Large intestine (tissue), 3 donors: ENCODE results near the gene RUVBL2. TPM values are rescaled to one million over a fixed set of nuclear protein-coding genes. Genes with fewer than 3 reads are reported as not detected.

Experiments
- DNase-seq, 2 donors: peaks; one replicate each; pipeline versions ENCODE4 v3.0.0 to v3.0.0-alpha.2; 2013
- H3K27ac ChIP-seq: one replicate; pipeline ENCODE4 v1.5.1; 2013; ENCODE audit warnings: low read length
- H3K27me3 ChIP-seq: 2 replicates; pipeline ENCODE4 v1.6.1; 2013; ENCODE audit warnings: low read length; ENCODE audit not compliant: control insufficient read depth, insufficient read depth
- H3K36me3 ChIP-seq: 2 replicates; pipeline ENCODE4 v1.6.1; 2013; ENCODE audit warnings: low read length; ENCODE audit not compliant: control insufficient read depth, insufficient read depth
- H3K4me1 ChIP-seq: one replicate; pipeline ENCODE4 v1.6.1; 2013; ENCODE audit warnings: low read length; ENCODE audit not compliant: control insufficient read depth, insufficient read depth
- H3K4me3 ChIP-seq: one replicate; pipeline ENCODE4 v1.5.1; 2013; ENCODE audit warnings: low read length
- H3K9me3 ChIP-seq: one replicate; pipeline ENCODE4 v1.6.1; 2013; ENCODE audit warnings: mild to moderate bottlenecking, low read depth, low read length, moderate library complexity; ENCODE audit not compliant: control insufficient read depth
- WGBS: methylation state at CpG from one replicate; pipeline ENCODE4 v1.1.5; 2013; ENCODE audit warnings: low lambda C conversion rate; ENCODE audit not compliant: insufficient coverage; 5-methylcytosine and 5-hydroxymethylcytosine counted together
- polyA plus RNA-seq: library from polyadenylated mRNA; unstranded; fragments of 120-200 nt; gene quantifications from one replicate; pipeline ENCODE4 v1.2.1, GENCODE V29; 2013

The RUVBL2 gene
- polyA plus RNA-seq, 1 donor = 65.0 TPM

DNA sequence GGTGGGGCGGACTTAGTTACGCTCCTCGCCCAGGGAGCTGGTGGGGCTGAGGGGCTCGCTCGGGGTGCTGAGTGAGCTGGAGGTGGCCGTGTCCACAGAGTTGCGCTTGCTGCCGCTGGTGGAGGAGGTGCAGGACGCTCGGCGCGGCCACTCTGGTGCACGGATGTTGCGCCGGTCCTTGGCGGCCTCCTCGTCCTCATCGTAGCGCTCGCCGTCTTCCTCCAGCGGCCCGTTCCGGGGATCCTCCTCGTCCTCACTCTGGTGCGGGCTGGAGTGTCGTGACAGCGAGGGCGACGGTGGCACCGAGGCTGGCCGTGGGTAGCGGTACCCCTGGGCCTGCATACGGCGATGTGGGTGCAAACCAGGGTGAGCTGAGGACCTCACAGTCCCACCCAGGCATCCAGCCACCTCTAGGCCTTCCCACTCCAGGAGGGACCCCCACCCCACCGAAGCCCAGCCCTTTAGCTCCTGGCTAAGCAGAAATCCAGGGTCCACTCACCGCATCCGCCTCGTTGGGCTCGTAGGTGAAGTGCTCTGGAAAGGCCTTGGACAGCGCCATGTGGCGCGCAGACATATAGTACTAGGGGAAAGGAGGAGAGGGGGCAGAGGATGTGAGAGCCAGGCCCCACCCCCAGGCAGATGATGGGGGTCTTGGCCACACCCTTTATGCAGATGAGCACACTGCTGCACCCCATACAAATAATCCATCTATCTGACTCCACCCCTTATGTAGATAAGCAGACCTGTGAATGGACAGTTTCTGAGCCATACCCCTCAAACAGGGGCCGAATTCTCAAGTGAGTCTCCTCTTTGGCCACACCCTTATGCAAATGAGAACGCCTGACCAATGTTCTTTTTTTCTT lies 24.2 kb upstream of the RUVBL2 start:
- Histone ChIP-seq H3K9me3 (peaks cover 13% of the 10 kb centered on the region), H3K27me3 (no peaks in the 10 kb centered on the region), H3K27ac (no peak overlapping the region), H3K4me1 (peaks cover 5% of the 10 kb centered on the region), H3K4me3 (no peak overlapping the region), H3K36me3 (peaks cover 63% of the 10 kb centered on the region)
- no CpG with 5 or more reads among the region's 45 CpGs for WGBS
- DNase-seq = no peak

DNA sequence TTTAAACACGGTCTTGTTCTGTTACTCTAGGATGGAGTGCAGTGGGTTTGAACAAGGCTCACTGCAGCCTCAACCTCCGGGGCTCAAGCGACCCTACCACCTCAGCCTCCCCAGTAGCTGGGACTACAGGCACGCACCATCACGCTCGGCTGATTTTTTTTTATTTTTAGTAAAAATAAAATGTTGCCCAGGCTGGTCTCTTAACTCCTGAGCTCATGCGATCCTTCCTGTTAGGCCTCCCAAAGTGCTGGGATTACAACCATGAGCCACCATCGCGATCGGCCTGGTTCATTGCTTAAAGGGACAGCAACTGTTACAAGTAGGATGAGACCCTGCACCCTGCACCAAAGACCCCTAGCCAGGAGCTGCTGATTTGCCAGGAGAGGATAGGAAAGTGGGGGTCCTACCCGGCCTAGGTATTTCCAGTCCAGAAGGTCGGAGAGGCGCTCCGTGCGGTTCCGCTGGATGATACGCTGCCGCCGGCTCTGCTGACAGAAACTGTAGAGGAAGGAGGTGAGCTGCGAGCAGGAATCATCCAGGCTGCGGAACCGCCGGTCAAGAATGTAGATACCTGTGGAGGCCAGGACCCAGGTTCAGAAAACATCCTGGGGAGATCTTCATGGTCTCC lies 23.4 kb upstream of the RUVBL2 start:
- H3K4me3 ChIP-seq = no peak overlapping the region
- no peaks in the 10 kb centered on the region for H3K27me3 ChIP-seq
- 100% methylated on average over 4 of the region's 23 CpGs for WGBS
- H3K4me1 ChIP-seq = peaks cover 2% of the 10 kb centered on the region
- H3K36me3 ChIP-seq = peaks cover 67% of the 10 kb centered on the region
- H3K27ac ChIP-seq = no peak overlapping the region
- DNase-seq = no peak
- peaks cover 10% of the 10 kb centered on the region for H3K9me3 ChIP-seq

DNA sequence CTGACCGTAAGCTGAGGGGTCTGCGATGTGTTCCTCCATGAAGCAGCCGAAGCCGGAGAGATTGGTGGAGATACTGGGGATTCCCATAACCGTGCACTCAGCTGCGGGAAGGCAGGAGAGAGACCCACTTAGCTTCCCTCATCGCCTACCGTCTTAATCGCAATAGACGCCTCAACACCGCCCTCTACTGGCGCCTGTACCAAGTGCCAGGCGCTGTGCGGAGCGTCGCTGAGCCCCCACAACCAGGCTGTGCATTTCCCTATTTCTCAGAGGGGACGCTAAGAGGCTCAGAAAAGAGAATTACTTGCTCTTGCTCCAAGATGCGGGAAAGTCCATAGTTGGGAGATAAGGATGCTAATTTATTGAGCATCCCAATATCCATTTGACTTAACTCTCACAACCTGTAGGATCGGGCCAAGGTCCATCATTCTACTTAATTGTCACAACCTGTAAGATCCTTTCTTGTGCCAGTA lies 22.7 kb upstream of the RUVBL2 start:
- Histone ChIP-seq H3K36me3 (peaks cover 64% of the 10 kb centered on the region), H3K27me3 (no peaks in the 10 kb centered on the region), H3K27ac (no peak overlapping the region), H3K4me3 (no peak overlapping the region), H3K4me1 (peaks cover 2% of the 10 kb centered on the region), H3K9me3 (peaks cover 10% of the 10 kb centered on the region)
- peak; percentile 76 to 79 for DNase-seq
- no CpG with 5 or more reads among the region's 19 CpGs for WGBS

DNA sequence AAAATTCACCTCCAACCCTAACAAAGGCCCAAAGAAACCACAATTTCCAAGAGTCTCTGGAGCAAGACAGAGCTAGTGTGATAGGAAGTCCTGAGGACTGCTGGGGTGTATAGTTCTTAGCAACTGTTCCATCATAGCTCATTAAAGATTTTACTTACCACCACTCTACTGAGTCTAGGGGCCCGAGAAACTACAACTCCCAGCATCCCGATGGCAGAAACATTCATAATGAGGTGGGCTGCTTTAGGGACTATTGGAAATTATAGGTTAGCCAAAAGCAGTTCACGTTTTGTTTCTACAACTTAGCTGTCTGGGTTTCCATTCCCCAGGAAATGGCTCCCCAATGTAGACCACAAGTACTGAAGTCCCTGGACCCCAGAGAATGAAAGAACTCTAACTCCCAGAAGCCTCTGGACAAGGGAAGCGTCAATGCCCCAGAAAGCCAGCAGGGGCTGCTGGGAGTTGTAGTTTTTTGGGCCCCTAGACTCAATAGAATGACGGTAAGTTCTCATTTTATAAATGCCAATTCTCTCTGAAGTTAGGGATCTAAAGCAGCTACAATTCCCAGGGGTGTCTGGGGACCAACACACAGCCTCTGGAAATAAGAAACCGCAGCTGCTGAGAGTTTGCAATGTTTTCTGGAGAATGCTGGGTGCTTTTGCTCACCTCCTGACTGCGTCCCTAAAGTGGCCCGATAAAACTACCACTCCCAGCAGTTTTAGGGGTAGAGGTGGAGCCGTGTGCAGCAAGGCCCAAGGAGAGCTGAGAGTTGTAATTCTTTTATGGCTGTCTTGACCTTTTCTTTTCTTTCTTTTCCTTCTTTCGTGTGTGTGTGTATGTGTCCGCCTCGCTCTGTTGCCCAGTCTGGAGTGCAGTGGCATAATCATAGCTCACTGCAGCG lies 17.5 kb upstream of the RUVBL2 start:
- peaks cover 54% of the 10 kb centered on the region for H3K36me3 ChIP-seq
- DNase-seq = no peak
- WGBS = 100% methylated on average over 3 of the region's 13 CpGs

DNA sequence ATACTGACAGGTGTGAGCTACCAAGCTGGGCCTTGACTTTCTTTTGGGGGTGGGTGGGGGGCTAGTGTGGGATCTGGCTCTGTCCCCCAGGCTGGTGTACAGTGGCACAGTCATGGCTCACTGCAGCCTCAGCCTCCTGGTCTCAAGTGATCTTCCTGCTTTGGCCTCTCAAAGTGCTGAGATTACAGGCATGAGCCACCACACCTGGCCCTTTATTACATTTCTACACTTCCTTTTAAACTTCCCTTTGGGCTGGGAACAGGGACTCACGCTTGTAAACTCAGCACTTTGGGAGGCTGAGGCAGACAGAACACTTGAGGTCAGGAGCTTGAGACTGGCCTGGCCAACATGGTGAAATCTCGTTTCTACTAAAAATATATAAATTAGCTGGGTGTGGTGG lies 16.6 kb upstream of the RUVBL2 start:
- Histone ChIP-seq H3K9me3 (no peaks in the 10 kb centered on the region), H3K4me3 (no peak overlapping the region), H3K27me3 (no peaks in the 10 kb centered on the region), H3K4me1 (no peaks in the 10 kb centered on the region), H3K36me3 (peaks cover 62% of the 10 kb centered on the region), H3K27ac (no peak overlapping the region)
- no peak for DNase-seq
- WGBS = no CpG with 5 or more reads among the region's 2 CpGs

More for the DNA sequence above, 17.5 kb upstream of the RUVBL2 start:
- Histone ChIP-seq H3K4me3 (no peak overlapping the region), H3K9me3 (no peaks in the 10 kb centered on the region), H3K27me3 (no peaks in the 10 kb centered on the region), H3K27ac (no peak overlapping the region), H3K4me1 (no peaks in the 10 kb centered on the region)

DNA sequence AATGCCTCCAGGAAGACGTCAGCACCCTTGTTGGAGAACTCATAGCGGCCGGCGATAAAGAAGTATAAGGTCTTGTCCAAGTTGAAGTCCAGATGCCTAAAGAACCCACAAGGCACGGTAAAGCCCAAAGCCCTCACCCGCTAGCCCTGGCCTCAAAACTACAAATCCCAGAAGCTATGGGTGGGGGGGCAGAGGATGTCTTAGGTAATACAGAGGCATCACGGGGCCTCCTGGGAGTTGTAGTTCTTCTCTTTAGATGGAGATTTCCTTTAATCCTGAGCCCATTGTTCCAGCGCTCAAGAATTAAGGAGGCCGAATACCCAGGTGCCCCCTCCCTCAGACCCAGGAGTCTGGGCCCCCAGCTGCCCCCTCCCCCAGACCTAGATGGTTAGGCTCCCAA lies 11.4 kb upstream of the RUVBL2 start:
- no peaks in the 10 kb centered on the region for H3K9me3 ChIP-seq
- no peaks in the 10 kb centered on the region for H3K27me3 ChIP-seq
- H3K27ac ChIP-seq = no peak overlapping the region
- H3K36me3 ChIP-seq = peaks cover 71% of the 10 kb centered on the region
- H3K4me1 ChIP-seq = no peaks in the 10 kb centered on the region
- no CpG with 5 or more reads among the region's 9 CpGs for whole genome bisulfite sequencing
- H3K4me3 ChIP-seq = no peak overlapping the region
- no peak for DNase-seq

DNA sequence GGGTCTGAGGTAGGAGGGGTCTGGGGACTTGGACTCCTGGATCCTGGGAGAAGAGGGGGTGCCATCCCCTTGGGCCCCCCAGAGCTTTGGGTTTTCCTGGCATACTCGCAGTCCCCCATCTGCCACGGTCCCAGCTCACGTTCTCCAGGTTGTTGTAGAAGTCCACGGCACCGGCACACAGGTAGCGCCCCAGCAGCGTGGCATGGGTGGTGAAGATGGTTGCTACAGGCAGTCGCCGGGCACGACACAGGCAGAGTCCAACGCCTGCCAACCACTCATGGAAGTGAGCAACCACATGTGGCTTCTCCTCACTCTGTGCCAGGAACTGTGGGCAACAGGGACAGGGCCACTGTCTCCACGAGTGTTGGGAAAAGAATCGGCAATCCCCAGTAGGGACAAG lies 8.0 kb upstream of the RUVBL2 start:
- no peak for DNase-seq
- no CpG with 5 or more reads among the region's 13 CpGs for WGBS
- no peaks in the 10 kb centered on the region for H3K4me1 ChIP-seq
- H3K27ac ChIP-seq = no peak overlapping the region
- peaks cover 79% of the 10 kb centered on the region for H3K36me3 ChIP-seq
- no peak overlapping the region for H3K4me3 ChIP-seq
- H3K27me3 ChIP-seq = no peaks in the 10 kb centered on the region
- H3K9me3 ChIP-seq = no peaks in the 10 kb centered on the region

DNA sequence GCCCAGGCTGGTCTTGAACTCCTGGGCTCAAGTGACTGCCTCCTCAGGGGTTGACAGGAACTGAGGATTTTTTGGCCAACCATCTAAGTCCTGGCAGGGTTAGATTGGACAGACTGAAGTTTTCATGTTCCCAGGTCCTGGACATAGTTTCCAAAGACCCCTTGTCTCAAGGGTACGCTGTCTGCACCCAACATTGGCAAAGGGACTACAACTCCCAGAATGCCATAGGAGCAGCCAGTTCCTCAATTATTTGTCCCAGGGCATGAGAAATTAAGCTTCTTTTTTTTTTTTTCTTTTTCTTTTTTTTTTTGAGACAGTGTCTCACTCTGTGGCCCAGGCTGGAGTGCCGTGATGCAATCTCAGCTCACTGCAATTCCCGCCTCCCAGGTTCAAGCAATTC lies 7.5 kb upstream of the RUVBL2 start:
- Histone ChIP-seq H3K9me3 (no peaks in the 10 kb centered on the region), H3K4me3 (no peak overlapping the region), H3K4me1 (peaks cover 4% of the 10 kb centered on the region), H3K36me3 (peaks cover 78% of the 10 kb centered on the region), H3K27me3 (no peaks in the 10 kb centered on the region), H3K27ac (no peak overlapping the region)
- no CpG with 5 or more reads among the region's 3 CpGs for WGBS
- no peak for DNase-seq

DNA sequence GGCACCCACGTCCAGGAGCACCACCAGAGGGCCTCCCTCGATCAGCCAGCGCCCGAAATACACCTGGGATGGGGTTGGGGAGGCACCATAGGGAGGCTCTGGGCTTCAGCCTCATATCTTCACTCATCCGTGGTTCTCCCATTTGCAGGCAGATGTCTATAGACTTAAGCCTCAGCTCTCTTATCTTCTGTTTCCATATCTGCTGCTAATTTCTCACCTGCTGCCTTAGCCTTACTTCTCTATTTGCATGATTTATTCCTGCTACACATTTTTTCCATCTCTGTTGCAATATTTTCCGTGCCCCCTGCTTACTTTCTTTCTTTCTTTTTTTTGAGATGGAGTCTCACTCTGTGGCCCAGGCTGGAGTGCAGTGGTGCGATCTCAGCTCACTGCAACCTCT lies 6.4 kb upstream of the RUVBL2 start:
- DNase-seq = no peak
- Histone ChIP-seq H3K4me1 (peaks cover 14% of the 10 kb centered on the region), H3K27ac (no peak overlapping the region), H3K4me3 (no peak overlapping the region), H3K27me3 (no peaks in the 10 kb centered on the region), H3K9me3 (no peaks in the 10 kb centered on the region), H3K36me3 (peaks cover 68% of the 10 kb centered on the region)
- WGBS = 92% methylated on average over 2 of the region's 7 CpGs

DNA sequence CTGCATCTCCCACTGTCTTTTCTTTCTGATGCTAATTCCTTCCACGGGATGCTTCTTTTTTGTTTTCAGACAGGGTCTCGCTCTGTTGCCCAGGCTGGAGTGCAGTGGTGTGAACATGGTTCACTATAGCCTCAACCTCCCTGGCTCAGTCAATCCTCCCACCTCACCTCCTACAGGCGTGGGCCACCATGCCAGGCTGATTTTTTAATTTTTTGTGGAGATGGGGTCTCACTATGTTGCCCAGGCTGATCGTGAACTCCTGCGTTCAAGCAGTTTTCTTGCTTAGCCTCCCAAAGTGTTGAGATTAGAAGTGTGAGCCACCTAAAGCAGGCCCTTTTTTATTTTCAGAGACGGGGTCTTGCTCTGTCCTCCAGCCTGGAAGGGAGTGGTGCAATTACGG lies 5.4 kb upstream of the RUVBL2 start:
- H3K4me3 ChIP-seq = no peak overlapping the region
- H3K27ac ChIP-seq = no peak overlapping the region
- H3K9me3 ChIP-seq = no peaks in the 10 kb centered on the region
- H3K27me3 ChIP-seq = no peaks in the 10 kb centered on the region
- peaks cover 59% of the 10 kb centered on the region for H3K36me3 ChIP-seq
- no peak for DNase-seq
- WGBS = no CpG with 5 or more reads among the region's 7 CpGs
- peaks cover 14% of the 10 kb centered on the region for H3K4me1 ChIP-seq
